Calu3 (cell line): ENCODE measurements around the gene PCBP2. TPM values are rescaled to one million over a fixed set of nuclear protein-coding genes. Genes with fewer than 3 reads are reported as not detected.

Experiments
- BruUV-seq: library from RNA; stranded (reverse); fragments of 400-500 nt; replicated peaks from 2 replicates; lab custom pipeline; 2021; lab: Mats Ljungman, UMichigan
- CTCF ChIA-PET: fragments of 300-600 bp; sonication (Branson Sonifier 250); formaldehyde crosslinking; loops from one replicate; lab custom pipeline; 2022; ENCODE audit warnings: antibody characterized with exemption; lab: Charles Lee
- DNase-seq: peaks from one replicate; pipeline ENCODE4 v3.0.0; 2022
- H3K27ac Mint-ChIP-seq: one replicate; pipeline ENCODE4 v1.8.0; 2022; ENCODE audit warnings: mixed read lengths; ENCODE audit not compliant: unreplicated experiment
- H3K27me3 Mint-ChIP-seq: one replicate; pipeline ENCODE4 v1.8.0; 2022; ENCODE audit warnings: mixed read lengths; ENCODE audit not compliant: unreplicated experiment
- H3K36me3 Mint-ChIP-seq: one replicate; pipeline ENCODE4 v1.8.0; 2022; ENCODE audit warnings: mild to moderate bottlenecking, moderate library complexity, mixed read lengths; ENCODE audit not compliant: insufficient read depth, unreplicated experiment
- H3K4me1 Mint-ChIP-seq: one replicate; pipeline ENCODE4 v1.8.0; 2022; ENCODE audit warnings: mild to moderate bottlenecking, low read depth, mixed read lengths; ENCODE audit not compliant: unreplicated experiment
- H3K4me3 Mint-ChIP-seq: one replicate; pipeline ENCODE4 v1.8.0; 2022; ENCODE audit warnings: mild to moderate bottlenecking, low read depth, moderate library complexity, mixed read lengths; ENCODE audit not compliant: unreplicated experiment
- H3K9me3 Mint-ChIP-seq: one replicate; pipeline ENCODE4 v1.8.0; 2022; ENCODE audit warnings: low read depth, mixed read lengths; ENCODE audit not compliant: unreplicated experiment
- CTCF ChIP-seq: fragments of 200-600 bp; IDR thresholded peaks from one replicate; pipeline ENCODE4 v1.8.0; 2022; ENCODE audit warnings: antibody characterized with exemption; ENCODE audit not compliant: unreplicated experiment
- intact Hi-C: fragments of 100-400 bp; cut with micrococcal nuclease; formaldehyde crosslinking; loops from one replicate; pipeline ENCODE4 v1.10.0; 2022; ENCODE audit not compliant: unreplicated experiment
- total RNA-seq: library from RNA; stranded (reverse); gene quantifications from 2 replicates; pipeline ENCODE4 v1.2.3, GENCODE V29; 2022

Gene PCBP2
- total RNA-seq, 1 experiment from 2014 or later: 528 TPM

GRCh38 chr12:53502983-53503728 is 51.3 kb downstream of the PCBP2 start:
- Mint-ChIP-seq H3K36me3 (peaks cover 62% of the 10 kb centered on the region), H3K27ac (no peak overlapping the region), H3K4me1 (peaks cover 18% of the 10 kb centered on the region), H3K4me3 (no peak overlapping the region), H3K9me3 (no peaks in the 10 kb centered on the region), H3K27me3 (peaks cover 9% of the 10 kb centered on the region)
- BruUV-seq: no TSS peak
- DNase-seq: no peak
- intact Hi-C loops: no loop called here
- TF ChIP-seq CTCF: no peak
- CTCF ChIA-PET: interaction anchor here (0.6 kb wide), 1 partner anchor 142 kb away, joined by 3 read pairs; no protein-coding TSS in a partner anchor

GRCh38 chr12:53504004-53504920 is 52.4 kb downstream of the PCBP2 start:
- intact Hi-C loops: no loop called here
- no TSS peak for BruUV-seq
- no peak overlapping the region for H3K4me3 Mint-ChIP-seq

DNA sequence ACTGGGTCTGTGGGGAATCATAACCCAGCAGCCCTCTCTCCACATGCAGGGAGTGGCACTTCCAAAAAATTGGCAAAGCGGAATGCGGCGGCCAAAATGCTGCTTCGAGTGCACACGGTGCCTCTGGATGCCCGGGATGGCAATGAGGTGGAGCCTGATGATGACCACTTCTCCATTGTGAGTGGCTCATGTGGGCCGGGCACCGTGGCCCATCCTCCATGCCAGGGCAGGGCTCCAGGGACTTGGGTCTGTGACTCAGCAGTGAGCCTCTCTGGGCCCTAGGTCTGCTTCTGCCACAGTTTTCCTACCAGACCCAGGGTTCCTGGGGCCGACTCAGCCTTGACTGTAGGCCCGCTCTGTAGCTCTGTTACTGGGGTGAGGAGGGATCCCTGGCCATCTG is 53.2 kb downstream of the PCBP2 start:
- no peak for DNase-seq
- H3K4me3 Mint-ChIP-seq: no peak overlapping the region
- intact Hi-C loops: loop anchor here (5.0 kb wide), 1 partner anchor 183 kb away; the partner anchor contains the start of gene AAAS
- H3K27ac Mint-ChIP-seq: no peak overlapping the region
- no peaks in the 10 kb centered on the region for H3K27me3 Mint-ChIP-seq
- CTCF ChIA-PET: interaction anchor here (0.6 kb wide), 1 partner anchor 108 kb away, joined by 3 read pairs; no protein-coding TSS in a partner anchor
- no peaks in the 10 kb centered on the region for H3K9me3 Mint-ChIP-seq
- peaks cover 43% of the 10 kb centered on the region for H3K36me3 Mint-ChIP-seq
- peaks cover 12% of the 10 kb centered on the region for H3K4me1 Mint-ChIP-seq
- no peak for TF ChIP-seq CTCF
- BruUV-seq: no TSS peak

More at GRCh38 chr12:53504004-53504920, 52.4 kb downstream of the PCBP2 start:
- H3K9me3 Mint-ChIP-seq: no peaks in the 10 kb centered on the region
- DNase-seq: no peak
- no peak overlapping the region for H3K27ac Mint-ChIP-seq
- no peaks in the 10 kb centered on the region for H3K27me3 Mint-ChIP-seq
- CTCF ChIA-PET: interaction anchor here (0.6 kb wide), 3 partner anchors 39 to 141 kb away, joined by 3 to 11 read pairs (median 3); no protein-coding TSS in a partner anchor
- H3K36me3 Mint-ChIP-seq: peaks cover 51% of the 10 kb centered on the region
- no peak for TF ChIP-seq CTCF
- peaks cover 18% of the 10 kb centered on the region for H3K4me1 Mint-ChIP-seq
